Prostate gland (tissue), 2 donors: ENCODE data around the gene C1orf52.

Experiments
- POLR2A ChIP-seq: fragments of 450-650 bp; IDR thresholded peaks from one replicate; pipeline ENCODE4 v1.6.1; 2016; ENCODE audit warnings: antibody characterized with exemption, mild to moderate bottlenecking
- TF ChIP-seq, protein P1 (sequence below), 4 experiments: fragments of 200-600 bp in 2 of 4; fragments of 450-650 bp in 2 of 4; sonication (generic) in 2 of 4; IDR thresholded peaks; 1 replicate in 3 of 4; 2 replicates in 1 of 4; pipeline ENCODE4 v1.5.1; 2016 to 2019; ENCODE audit warnings: antibody characterized with exemption in 4 of 4, mild to moderate bottlenecking in 2 of 4, moderate library complexity in 2 of 4

DNA sequence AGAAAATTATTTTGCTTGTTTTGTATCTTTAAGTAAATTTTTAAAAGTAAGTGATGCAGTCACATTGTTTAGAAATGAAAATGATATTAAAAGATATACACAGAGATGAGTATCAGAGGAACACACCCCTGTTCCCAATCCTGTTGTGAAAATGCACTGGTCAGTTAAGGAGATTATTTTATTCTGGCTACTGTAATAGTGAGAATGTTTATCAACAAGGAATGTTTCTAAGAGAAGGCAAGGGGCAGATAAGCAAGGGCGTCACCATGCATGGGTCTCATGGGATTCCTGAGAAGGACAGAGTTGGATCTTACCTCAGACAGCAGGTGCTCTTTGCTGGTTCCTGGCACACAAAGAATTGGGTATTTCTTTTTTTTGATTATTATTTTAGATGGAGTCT lies 21.8 kb downstream of the C1orf52 start:
- TF ChIP-seq, protein P1, sequence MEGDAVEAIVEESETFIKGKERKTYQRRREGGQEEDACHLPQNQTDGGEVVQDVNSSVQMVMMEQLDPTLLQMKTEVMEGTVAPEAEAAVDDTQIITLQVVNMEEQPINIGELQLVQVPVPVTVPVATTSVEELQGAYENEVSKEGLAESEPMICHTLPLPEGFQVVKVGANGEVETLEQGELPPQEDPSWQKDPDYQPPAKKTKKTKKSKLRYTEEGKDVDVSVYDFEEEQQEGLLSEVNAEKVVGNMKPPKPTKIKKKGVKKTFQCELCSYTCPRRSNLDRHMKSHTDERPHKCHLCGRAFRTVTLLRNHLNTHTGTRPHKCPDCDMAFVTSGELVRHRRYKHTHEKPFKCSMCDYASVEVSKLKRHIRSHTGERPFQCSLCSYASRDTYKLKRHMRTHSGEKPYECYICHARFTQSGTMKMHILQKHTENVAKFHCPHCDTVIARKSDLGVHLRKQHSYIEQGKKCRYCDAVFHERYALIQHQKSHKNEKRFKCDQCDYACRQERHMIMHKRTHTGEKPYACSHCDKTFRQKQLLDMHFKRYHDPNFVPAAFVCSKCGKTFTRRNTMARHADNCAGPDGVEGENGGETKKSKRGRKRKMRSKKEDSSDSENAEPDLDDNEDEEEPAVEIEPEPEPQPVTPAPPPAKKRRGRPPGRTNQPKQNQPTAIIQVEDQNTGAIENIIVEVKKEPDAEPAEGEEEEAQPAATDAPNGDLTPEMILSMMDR (IDR thresholded peaks at IDR 0.05) = no peak
- no peak for TF ChIP-seq POLR2A
